GM11168 (cell line): ENCODE measurements around the gene MEIOC.
"Not testable (repeated sequence)": the region's sequence is repeated elsewhere in the genome, so short reads cannot be mapped to it uniquely, and the experiment has no call there.

ENCODE experiments used
- in situ Hi-C: fragments of 300-500 bp; cut with MboI; formaldehyde crosslinking; loops from one replicate; pipeline ENCODE4 v1.12.0; 2022; ENCODE audit warnings: low sequenced_read_pairs; ENCODE audit not compliant: unreplicated experiment

The MEIOC gene

DNA sequence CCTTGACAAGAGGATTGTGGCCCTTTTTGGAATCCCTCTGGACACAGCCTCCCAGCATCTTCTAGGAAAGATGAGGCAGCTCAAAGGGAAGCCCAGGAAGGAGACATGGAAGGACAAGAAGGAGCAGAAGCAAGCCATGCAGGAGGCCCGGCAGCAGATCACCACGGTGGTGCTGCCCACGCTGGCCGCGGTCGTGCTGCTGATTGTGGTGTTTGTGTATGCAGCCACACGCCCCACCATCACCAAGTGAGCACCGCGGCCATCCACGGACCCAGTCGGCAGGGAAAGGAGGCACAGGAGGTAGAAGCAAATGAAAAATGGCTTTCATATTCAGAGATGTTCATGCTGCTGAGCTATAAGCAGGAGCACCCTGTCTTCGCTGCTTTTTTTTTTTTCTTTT lies 10.9 kb upstream of the MEIOC start:
- in situ Hi-C loops: no loop called here

- in situ Hi-C loops: no loop called here
Measured at GRCh38 chr17:44646280-44646679, 10.0 kb upstream of the MEIOC start.

DNA sequence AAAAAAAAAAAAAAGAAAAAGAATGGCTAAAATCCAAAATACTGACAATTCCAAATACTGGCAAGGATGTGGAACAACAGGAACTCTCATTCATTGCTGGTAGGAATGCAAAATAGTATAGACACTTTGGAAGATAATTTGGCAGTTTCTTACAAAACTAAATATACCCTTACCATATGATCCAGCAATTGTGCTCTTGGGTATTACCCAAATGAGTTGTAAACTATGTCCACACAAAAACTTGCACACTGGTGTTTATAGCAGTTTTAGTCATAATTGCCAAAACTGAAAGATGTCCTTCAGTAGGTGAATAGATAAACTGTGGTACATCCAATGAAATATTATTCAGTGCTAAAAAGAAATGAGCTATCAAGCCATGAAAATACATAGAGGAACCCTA lies 8.5 kb upstream of the MEIOC start:
- in situ Hi-C loops: no loop called here

GRCh38 chr17:44648963-44649362 lies 7.3 kb upstream of the MEIOC start:
- in situ Hi-C loops: no loop called here

- in situ Hi-C loops: no loop called here
Measured at GRCh38 chr17:44651228-44651627, 5.0 kb upstream of the MEIOC start.

- in situ Hi-C loops: no loop called here
Measured at GRCh38 chr17:44652727-44653126, 3.5 kb upstream of the MEIOC start.

GRCh38 chr17:44653384-44653783 lies 2.9 kb upstream of the MEIOC start:
- in situ Hi-C loops: no loop called here

- in situ Hi-C loops: no loop called here
Measured at GRCh38 chr17:44653954-44654353, 2.3 kb upstream of the MEIOC start.

GRCh38 chr17:44661835-44662234 lies 5.6 kb downstream of the MEIOC start:
- in situ Hi-C loops: loop anchor here (10.0 kb wide), 1 partner anchor 117 kb away; no protein-coding TSS in a partner anchor

DNA sequence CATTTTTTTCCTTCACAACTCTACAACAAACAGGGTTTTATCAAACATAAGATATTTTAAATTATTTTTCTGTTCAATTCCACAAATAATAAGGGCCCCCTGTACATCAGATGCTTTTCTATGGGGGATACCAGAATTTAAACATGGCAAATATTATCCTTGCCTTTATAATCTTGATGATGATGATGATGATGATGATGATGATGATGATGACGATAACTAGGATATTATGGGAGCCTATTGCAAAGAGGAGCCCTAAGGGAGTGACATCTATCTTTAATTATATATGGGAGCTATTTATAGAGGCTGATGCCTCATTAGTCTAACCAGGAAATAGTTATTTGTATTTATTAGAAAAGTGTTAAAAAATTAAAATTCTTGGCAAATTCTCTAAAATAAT lies 6.8 kb downstream of the MEIOC start:
- in situ Hi-C loops: loop anchor here (10.0 kb wide), 1 partner anchor 118 kb away; no protein-coding TSS in a partner anchor

GRCh38 chr17:44664867-44665266 lies 8.6 kb downstream of the MEIOC start:
- in situ Hi-C loops: loop anchor here (10.0 kb wide), 1 partner anchor 120 kb away; no protein-coding TSS in a partner anchor

GRCh38 chr17:44666006-44666405 lies 9.7 kb downstream of the MEIOC start:
- in situ Hi-C loops: loop anchor here (10.0 kb wide), 1 partner anchor 121 kb away; no protein-coding TSS in a partner anchor

DNA sequence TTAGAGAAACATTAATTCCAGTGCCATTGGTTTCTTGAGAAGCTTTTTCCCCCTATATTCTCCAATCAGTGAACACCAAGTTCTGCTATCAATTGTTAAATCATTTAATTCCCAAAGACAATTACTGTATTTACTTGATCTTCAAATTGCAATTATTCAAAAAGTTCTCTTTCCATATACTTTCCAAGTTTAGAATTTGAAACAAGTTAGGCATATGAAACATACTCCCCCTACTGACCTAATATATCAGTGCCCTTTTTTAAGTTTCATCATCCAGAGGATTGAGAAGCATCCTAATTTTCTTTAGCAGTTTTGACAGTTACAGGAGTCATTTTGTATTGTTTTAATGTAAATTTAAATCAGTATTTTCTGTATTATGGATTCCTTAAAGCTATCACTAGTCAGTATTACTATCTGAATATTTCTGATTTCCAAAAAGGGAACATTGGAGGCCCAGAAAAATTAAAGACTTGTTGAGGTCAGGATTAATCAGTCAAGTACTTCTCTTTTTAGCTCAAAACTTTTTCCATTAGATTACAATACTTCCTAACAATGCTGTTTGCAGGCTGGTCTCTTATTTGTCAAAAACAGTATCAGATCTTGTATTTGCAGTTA lies 16.3 kb downstream of the MEIOC start:
- in situ Hi-C loops: no loop called here

DNA sequence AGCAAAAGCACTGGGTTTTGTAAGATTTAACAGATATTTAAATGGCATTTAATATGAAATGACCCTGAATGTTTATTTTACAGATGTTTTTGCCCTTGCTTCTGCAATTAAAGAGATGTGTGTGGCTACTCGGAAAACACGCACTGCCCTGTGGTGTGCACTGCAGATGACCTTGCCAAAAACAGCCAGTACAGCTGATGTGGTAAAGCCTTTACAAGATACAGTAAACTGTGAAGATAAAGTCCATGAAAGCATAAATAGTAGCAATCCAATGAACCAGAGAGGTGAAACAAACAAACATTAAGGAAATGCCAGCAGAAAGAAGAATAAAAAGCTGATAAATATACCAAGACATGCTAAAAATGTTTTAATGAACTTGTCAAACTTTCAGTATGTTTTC lies 17.6 kb downstream of the MEIOC start:
- in situ Hi-C loops: no loop called here

- in situ Hi-C loops: no loop called here
Measured at GRCh38 chr17:44677136-44677535, 20.9 kb downstream of the MEIOC start.

DNA sequence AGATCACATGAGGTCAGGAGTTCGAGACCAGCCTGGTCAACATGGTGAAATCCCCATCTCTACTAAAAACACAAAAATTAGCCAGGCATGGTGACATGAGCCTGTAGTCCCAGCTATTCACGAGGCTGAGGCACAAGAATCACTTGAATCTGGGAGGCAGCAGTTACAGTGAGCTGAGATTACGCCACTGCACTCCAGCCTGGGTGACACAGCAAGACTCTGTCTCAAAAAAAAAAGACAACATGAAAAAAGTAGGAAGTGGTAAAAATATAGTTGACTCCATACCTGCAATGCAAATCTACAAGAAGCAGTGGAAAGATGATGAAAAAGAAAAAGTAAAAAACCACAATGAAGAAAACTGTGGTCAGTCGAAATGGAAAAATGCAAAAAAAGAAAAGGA lies 27.0 kb downstream of the MEIOC start:
- in situ Hi-C loops: not testable (repeated sequence)

DNA sequence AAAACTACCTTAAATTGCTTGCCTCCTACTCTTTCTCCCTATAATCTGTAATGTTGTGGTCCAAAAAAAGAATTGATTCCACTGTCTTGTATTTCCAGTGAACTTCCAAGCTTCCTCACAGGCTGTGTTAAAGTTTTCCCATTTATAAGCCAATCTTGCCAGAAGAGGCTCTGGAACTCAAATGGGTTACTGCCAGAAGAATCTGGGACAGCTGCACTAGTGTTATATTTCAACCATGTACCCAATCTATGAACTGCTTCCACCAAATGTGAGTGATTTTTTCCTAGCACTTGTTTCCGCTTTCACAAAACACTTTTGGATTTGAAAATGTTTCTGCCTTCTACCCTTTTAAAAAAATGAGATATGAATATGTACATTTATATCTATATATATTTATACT lies 31.5 kb downstream of the MEIOC start:
- in situ Hi-C loops: no loop called here

DNA sequence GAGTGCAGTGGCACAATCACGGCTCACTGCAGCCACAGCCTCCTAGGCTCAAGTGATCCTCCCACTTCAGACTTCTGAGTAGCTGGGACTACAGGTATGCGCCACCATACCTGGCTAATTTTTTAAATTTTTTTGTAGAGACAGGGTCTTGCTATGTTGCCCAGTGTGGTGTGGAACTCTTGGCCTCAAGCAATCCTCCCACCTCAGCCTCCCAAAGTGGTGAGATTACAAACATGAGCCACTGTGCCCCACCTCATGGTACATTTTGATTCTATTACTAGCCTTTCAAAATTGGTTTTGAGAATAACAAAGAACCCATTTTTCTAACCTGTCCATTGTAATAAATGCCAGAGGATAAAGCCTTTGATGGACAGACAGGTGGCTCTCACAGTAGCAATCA lies 31.9 kb downstream of the MEIOC start:
- in situ Hi-C loops: no loop called here

DNA sequence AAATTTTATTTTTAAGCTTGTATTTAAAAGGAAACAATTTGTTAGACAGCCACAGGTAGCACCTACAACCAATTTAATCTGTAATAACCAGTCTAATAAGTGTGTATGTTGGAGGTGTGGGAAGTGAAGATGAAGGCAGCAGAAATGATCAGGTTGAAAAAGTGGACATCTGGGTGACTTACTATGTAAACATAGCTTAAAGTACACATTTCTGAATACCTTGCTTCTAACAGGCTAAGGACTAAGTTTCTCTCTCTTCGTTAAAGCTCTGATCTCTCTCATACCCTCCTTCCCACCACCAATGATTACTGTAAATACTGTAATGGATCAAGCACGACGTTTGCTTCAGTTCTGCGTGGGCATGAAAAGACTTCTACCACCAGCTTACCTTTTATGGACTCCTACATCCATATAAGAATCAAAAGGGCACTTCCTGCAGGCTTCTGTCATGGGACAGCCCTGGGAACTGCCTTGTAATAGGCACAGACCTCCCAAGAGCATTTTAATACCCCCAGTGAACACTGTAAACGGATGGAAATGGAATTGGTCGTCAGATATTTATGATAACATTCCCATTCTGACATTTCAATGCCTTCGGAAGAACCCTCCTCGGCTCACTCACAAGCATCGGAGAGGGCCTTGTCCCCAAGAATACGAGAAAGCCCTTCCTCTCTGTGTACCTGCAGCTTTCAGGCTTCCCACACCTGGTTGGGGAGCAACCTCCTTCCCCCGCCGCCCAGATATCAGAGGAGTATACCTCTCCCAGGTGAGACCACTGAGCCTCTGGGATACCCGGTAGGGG lies 32.6 kb downstream of the MEIOC start:
- in situ Hi-C loops: no loop called here

GRCh38 chr17:44689477-44690217 lies 33.4 kb downstream of the MEIOC start, which contains the start of gene CCDC43:
TSS of gene CCDC43 (minus strand) at chr17:44689776. CDS start at chr17:44689753, 23 bp downstream.
- in situ Hi-C loops: no loop called here

GRCh38 chr17:44690746-44691306 lies 34.6 kb downstream of the MEIOC start:
- in situ Hi-C loops: not testable (repeated sequence)
